Femur (tissue), 1 donor: ENCODE data around the gene DNAJC11.
"Not testable (repeated sequence)": the region's sequence is repeated elsewhere in the genome, so short reads cannot be mapped to it uniquely, and the experiment has no call there.

Experiments used
- DNase-seq: peaks from one replicate; pipeline ENCODE4 v3.0.0-alpha.2; 2017

DNAJC11 gene, protein sequence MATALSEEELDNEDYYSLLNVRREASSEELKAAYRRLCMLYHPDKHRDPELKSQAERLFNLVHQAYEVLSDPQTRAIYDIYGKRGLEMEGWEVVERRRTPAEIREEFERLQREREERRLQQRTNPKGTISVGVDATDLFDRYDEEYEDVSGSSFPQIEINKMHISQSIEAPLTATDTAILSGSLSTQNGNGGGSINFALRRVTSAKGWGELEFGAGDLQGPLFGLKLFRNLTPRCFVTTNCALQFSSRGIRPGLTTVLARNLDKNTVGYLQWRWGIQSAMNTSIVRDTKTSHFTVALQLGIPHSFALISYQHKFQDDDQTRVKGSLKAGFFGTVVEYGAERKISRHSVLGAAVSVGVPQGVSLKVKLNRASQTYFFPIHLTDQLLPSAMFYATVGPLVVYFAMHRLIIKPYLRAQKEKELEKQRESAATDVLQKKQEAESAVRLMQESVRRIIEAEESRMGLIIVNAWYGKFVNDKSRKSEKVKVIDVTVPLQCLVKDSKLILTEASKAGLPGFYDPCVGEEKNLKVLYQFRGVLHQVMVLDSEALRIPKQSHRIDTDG

GRCh38 chr1:6701437-6702153, at the start of gene DNAJC11:
TSS of gene DNAJC11 (minus strand) at chr1:6701816. CDS start at chr1:6701800, 16 bp downstream.
- peak; percentile 93 for DNase-seq

DNA sequence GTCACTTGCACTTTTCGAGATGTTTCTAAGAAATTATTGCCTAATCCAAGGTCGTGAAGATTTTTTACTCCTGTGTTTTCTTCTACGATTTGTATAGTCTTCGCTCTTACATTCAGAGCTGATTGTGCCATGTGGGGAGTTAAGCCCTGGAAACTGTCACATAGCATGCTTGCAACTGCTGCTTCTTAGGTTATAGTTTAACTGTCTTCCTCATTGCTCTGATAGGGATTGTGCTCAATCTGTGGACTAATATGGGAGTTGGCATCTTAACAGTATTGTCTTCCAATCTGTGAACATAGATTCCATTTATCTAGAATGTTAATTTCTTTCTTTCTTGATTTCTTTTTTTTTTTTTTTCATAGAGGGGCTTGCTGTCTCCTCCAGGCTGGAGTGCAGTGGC, 48.9 kb upstream of the DNAJC11 start:
- DNase-seq: no peak

DNA sequence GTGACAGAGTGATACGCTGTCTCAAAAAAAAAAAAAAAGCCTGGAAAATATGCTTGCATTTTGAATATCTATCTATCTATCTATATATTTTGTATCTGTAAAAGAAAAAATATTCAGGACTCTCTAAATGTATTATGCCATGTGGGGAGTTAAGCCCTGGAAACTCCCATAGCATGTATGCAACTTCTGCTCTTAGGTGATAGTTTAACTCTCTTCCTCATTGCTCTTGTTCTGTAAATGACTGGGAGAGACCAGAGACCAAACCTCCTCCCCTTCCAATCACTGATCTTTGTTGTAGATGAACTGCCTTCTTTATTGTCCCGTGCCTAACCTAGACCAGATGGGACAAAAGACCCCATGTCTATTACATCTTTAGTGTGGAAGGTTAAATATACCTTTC, 46.1 kb upstream of the DNAJC11 start:
- DNase-seq: no peak

DNA sequence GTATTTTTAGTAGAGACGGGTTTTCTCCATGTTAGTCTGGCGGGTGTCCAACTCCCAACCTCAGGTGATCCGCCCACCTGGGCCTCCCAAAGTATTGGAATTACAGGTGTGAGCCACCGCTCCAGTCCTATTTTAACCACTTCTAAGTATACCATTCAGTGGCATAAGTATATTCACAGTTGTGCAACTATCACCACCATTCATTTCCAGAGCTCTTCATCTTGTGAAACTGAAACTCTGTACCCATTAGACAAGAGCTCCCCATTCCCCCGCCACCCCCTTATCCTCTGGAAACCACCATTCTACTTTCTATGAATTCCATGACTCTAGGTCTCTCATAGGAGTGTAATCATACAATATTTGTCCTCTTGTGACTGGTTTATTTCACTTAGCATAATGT, 43.5 kb upstream of the DNAJC11 start:
- no peak for DNase-seq

- peak; percentile 79 for DNase-seq
These were observed 41.8 kb upstream of the DNAJC11 start for GRCh38 chr1:6743189-6744101.

DNA sequence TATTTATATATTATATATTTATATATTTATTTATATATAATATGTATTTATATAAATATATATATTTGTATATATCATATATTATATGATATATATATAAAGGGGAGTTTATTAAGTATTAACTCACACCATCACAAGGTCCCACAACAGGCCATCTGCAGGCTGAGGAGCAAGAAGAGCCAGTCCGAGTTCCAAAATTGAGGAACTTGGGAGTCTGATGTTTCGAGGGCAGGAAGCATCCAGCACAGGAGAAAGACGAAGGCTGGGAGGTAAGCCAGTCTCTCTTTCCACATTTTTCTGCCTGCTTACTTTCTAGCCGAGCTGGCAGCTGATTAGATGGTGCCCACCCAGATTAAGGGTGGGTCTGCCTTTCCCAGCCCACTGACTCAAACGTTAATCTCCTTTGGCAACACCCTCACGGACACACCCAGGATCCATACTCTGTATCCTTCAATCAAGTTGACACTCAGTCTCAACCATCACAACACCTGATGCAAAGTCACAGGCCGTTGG, 41.1 kb upstream of the DNAJC11 start:
- DNase-seq: peak; percentile 25

DNA sequence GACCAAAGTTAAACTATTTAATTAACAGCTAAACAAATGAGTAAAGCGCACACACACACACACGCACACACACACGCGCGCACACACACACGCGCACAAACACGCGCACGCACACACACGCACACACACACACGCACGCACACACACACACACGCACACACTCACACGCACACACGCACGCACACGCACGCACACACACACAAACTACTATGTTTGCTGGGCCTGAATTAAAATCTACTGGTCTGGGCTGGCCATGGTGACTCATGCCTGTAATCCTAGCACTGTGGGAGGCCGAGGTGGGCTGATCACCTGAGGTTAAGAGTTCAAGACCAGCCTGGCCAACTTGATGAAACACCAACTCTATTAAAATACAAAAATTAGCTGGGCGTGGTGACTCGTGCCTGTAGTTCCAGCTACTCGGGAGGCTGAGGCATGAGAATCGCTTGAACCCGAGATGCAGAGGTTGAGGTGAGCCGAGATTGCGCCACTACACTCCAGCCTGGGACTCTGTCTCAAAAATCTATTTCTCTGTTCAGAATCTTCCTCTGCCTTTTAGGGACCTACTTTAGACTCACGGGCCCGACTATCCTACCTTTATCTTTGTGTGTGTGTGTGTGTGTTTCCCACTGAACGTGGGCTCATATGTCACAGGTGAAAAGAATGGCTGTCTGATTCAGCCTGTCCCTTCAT, 37.5 kb upstream of the DNAJC11 start:
- no peak for DNase-seq

- no peak for DNase-seq
These were observed 31.3 kb upstream of the DNAJC11 start for GRCh38 chr1:6732942-6733341.

DNA sequence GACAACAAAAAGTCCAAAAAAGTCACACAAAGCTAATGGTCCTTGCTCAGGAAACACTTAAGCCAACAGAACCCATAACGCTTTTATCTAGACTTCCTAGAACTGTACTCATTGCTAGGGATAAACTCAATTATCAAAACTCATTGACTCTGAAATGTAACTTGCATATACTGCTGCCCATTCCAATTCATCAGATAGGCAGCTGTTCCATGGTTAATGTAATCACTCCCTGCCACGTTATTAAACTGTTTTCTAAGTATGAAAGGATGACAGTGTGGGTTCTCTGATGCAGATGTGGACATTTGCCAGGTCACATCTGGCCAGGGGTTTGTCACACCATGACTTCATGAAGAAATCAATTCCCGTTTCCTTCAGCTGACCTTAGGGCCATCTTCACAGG, 30.3 kb upstream of the DNAJC11 start:
- no peak for DNase-seq

DNA sequence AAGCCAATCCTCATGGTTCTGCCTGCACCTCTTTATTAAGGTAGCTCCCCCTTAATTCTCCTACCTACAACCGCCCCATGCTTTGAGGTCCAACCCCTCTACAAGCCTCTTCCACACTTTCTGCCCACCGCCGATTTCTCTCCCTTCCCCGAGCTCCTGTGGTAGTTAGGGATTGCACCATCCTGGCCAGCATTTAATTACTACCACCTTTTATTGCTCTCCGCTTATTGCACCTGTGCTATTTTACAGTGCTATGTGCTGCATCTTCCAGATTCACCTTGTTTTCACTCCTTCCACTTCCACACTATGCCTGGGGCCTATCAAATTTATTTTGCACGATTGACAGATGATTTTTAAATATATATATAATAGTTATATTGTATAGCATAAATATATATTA, 29.3 kb upstream of the DNAJC11 start:
- no peak for DNase-seq

- DNase-seq: no peak
These were observed 28.9 kb upstream of the DNAJC11 start for GRCh38 chr1:6730473-6730872.

DNA sequence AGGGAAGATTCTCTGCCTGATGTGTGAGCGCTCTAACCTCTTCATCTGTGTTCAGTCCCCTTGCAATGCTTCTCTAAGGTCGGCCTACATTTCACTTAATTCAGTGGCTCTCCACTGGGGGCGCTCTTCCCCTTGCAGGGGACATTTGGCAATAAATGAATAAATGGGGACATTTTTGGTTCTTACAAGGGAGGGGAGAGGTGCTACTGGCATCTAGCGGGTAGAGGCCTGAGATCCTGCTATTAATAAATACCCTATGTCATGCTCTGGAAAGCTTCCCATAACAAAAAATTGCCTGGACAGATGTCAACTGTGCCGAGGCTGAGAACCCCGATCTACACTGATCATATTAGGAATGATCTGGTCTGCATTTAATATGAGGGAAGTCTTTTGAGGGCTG, 25.9 kb upstream of the DNAJC11 start:
- DNase-seq: peak; percentile 32

GRCh38 chr1:6726253-6726652, 24.6 kb upstream of the DNAJC11 start:
- no peak for DNase-seq

DNA sequence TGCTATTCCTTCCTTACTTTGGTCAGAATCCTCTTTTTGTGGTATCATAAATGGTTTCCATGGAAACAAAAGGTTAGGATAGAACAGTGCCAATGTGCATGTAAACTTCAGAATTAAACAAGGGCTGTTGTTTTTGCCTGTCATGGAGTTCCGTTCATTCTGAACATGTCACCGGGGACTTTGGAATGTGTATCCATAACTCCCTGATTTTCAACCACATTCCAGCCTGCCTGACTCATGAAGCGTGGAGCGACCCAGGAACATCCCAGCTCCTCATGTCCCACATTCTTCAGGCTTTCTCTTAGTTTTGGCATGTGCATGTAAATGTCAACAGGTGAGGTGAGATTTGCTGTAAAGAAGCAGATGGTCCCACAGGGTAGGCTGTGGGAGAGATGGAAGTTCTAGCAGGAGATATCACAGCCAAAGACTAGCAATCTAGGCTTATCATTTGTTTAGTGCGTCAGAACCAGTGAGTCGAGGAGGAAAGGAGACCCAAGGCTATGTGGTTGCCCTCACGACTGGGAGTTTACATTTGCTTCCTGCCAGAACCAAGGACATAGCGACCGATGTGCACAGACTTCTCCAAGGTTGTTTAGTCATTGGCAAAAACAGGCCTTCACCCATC, 23.0 kb upstream of the DNAJC11 start:
- DNase-seq: no peak

- no peak for DNase-seq
These were observed 22.2 kb upstream of the DNAJC11 start for GRCh38 chr1:6723621-6724428.

GRCh38 chr1:6711174-6711573, 9.6 kb upstream of the DNAJC11 start:
- no peak for DNase-seq

DNA sequence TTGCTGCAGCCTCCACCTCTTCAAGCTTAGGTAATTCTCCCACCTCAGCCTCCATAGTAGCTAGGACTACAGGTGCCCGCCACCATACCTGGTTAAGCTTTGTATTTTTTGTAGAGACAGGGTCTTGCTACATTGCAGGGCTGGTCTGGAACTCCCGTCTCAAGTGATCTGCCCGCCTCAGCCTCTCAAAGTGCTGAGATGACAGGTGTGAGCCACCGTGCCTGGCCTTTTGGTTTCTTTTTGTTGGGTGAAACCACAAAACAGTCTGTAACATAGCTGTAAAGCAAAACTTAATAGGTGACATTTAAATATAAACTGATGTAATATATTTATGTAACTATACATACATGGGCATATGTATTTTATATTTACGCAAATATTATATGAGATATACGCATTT, 3.1 kb upstream of the DNAJC11 start:
- DNase-seq: no peak

DNA sequence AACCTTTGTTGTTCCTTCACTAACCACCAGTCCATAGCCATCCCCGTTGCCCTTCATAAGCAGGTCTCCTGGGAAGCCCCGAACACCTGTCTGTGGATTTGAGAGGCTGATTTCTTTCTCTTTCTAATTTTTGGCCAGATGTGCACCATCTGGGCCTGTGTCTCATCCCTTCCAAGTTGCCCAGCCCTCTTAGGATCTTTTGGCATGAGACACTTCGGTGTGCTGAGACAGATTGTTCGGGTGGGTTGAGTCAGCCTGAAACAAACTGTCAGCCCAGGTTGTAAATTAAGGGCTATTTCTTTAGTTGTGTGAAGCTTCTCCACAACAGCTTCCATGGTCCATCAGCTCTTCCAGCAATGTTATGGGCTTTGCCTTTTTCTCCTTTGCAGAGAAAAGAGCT, 1.4 kb upstream of the DNAJC11 start:
- DNase-seq: no peak

- DNase-seq: peak; percentile 21
These were observed 671 bp downstream of the DNAJC11 start for GRCh38 chr1:6700853-6701436.

- not testable (repeated sequence) for DNase-seq
These were observed 1.7 kb downstream of the DNAJC11 start for GRCh38 chr1:6699915-6700314.
